GM12878 (cell line): ENCODE measurements around the gene PRR13. TPM values are rescaled to one million over a fixed set of nuclear protein-coding genes. Genes with fewer than 3 reads are reported as not detected.
A peak's percentile ranks its signal among the peaks of the same experiment; 100 is the strongest.

Experiments used
- ATAC-seq: fragments of 200-7000 bp; cut with Tn5 transposase; 3 replicates; pipeline ENCODE4 v1.9.1; 2020; ENCODE audit warnings: mild to moderate bottlenecking, moderate library complexity
- BruUV-seq: library from RNA; stranded (reverse); fragments of 400-500 nt; replicated peaks from 2 replicates; lab custom pipeline; 2021; lab: Mats Ljungman, UMichigan
- CTCF ChIA-PET: fragments of 300-600 bp; sonication (Branson Sonifier 250); formaldehyde crosslinking; extraction: SDS; loops from one replicate; lab custom pipeline; 2021; ENCODE audit warnings: inconsistent platforms; lab: Yijun Ruan, JAX
- POLR2A ChIA-PET: fragments of 350-600 bp; formaldehyde crosslinking; extraction: SDS; loops from one replicate; lab custom pipeline; 2021; ENCODE audit warnings: inconsistent platforms; lab: Charles Lee
- RAD21 ChIA-PET: fragments of 300-600 bp; sonication (Branson Sonifier 250); formaldehyde crosslinking; loops from one replicate; lab custom pipeline; 2023; ENCODE audit warnings: antibody characterized with exemption; ENCODE audit not compliant: unreplicated experiment; lab: Charles Lee
- SMC1A ChIA-PET: fragments of 300-600 bp; sonication (Branson Sonifier 250); formaldehyde crosslinking; loops from one replicate; lab custom pipeline; 2023; ENCODE audit not compliant: unreplicated experiment, uncharacterized antibody; lab: Charles Lee
- DNase-seq: peaks from one replicate; pipeline ENCODE4 v3.0.0-alpha.2; 2011; ENCODE audit warnings: low read depth, low spot score
- FAIRE-seq: peaks from 3 replicates; lab custom pipeline; 2011; peaks lifted over from hg19 to GRCh38; lab: Jason Lieb, UNC
- H2AFZ ChIP-seq: 2 replicates; pipeline ENCODE4 v1.6.0; 2011; ENCODE audit warnings: low read depth, low read length, control low read depth; ENCODE audit not compliant: control insufficient read depth
- H3K27ac ChIP-seq: 2 replicates; pipeline ENCODE4 v1.5.1; 2011; ENCODE audit warnings: control low read depth; ENCODE audit not compliant: control insufficient read depth, insufficient read depth
- H3K27me3 ChIP-seq, 2 experiments: replicated peaks in 1 of 2; 2 replicates each; pipeline versions ENCODE4 v1.6.0 to v1.6.1; 2011; ENCODE audit warnings: low read length in 1 of 2; ENCODE audit not compliant: control insufficient read depth in 2 of 2, insufficient read depth in 2 of 2
- H3K36me3 ChIP-seq, 2 experiments: 2 replicates each; pipeline ENCODE4 v1.5.1; 2011; ENCODE audit warnings: low read length in 1 of 2; ENCODE audit not compliant: control insufficient read depth in 2 of 2, insufficient read depth in 2 of 2
- H3K4me1 ChIP-seq: 2 replicates; pipeline ENCODE4 v1.6.1; 2011; ENCODE audit warnings: mild to moderate bottlenecking, low read length, moderate library complexity, mixed read lengths; ENCODE audit not compliant: control insufficient read depth, insufficient read depth
- H3K4me2 ChIP-seq: 2 replicates; pipeline ENCODE4 v1.6.0; 2011; ENCODE audit warnings: control low read depth; ENCODE audit not compliant: control insufficient read depth, insufficient read depth
- H3K4me3 ChIP-seq: fragments of 200-600 bp; sonication (generic); 2 replicates; pipeline ENCODE4 v1.5.1; 2016
- H3K79me2 ChIP-seq: 2 replicates; pipeline ENCODE4 v1.6.0; 2011; ENCODE audit warnings: low read length; ENCODE audit not compliant: control insufficient read depth, insufficient read depth
- H3K9ac ChIP-seq: 2 replicates; pipeline ENCODE4 v1.8.0; 2011; ENCODE audit warnings: low read length, control low read depth, mixed read lengths; ENCODE audit not compliant: control insufficient read depth, insufficient read depth
- H3K9me3 ChIP-seq: replicated peaks from 3 replicates; pipeline ENCODE4 v1.5.1; 2011; ENCODE audit warnings: mild to moderate bottlenecking, low read length; ENCODE audit not compliant: control insufficient read depth, insufficient read depth
- H4K20me1 ChIP-seq: 2 replicates; pipeline ENCODE4 v1.6.0; 2011; ENCODE audit not compliant: control insufficient read depth, insufficient read depth
- BCL11A ChIP-seq: IDR thresholded peaks from 2 replicates; pipeline ENCODE4 v1.6.1; 2011; ENCODE audit warnings: low read depth, low read length
- CHD4 ChIP-seq: fragments of 200-600 bp; sonication (generic); IDR thresholded peaks from 2 replicates; pipeline ENCODE4 v1.6.1; 2016; ENCODE audit warnings: mild to moderate bottlenecking
- FOXK2 ChIP-seq: fragments of 450-650 bp; IDR thresholded peaks from 2 replicates; pipeline ENCODE4 v1.6.1; 2017; ENCODE audit warnings: mild to moderate bottlenecking, moderate library complexity
- MTA2 ChIP-seq: fragments of 450-650 bp; IDR thresholded peaks from 2 replicates; pipeline ENCODE4 v1.6.1; 2016; ENCODE audit warnings: low read depth, mild to moderate bottlenecking, moderate library complexity
- NFIC ChIP-seq: IDR thresholded peaks from 2 replicates; pipeline ENCODE4 v1.6.1; 2012; ENCODE audit warnings: low read depth, mild to moderate bottlenecking, inconsistent platforms, low read length, moderate library complexity
- POLR2AphosphoS5 ChIP-seq: IDR thresholded peaks from 2 replicates; pipeline ENCODE4 v1.6.1; 2011; ENCODE audit warnings: mild to moderate bottlenecking, low read length, inconsistent platforms
- RB1 ChIP-seq: fragments of 450-650 bp; formaldehyde crosslinking; IDR thresholded peaks from 2 replicates; pipeline ENCODE4 v1.6.1; 2017; ENCODE audit warnings: mild to moderate bottlenecking, borderline replicate concordance
- RCOR1 ChIP-seq: conservative IDR thresholded peaks from 2 replicates; pipeline ENCODE4 v1.6.1; 2012; ENCODE audit warnings: low read depth, low read length, improper control_type of control experiment
- WGBS: methylation state at CpG from one replicate; pipeline ENCODE4 v1.1.6; 2016; ENCODE audit warnings: low lambda C conversion rate; ENCODE audit not compliant: insufficient replicate concordance, insufficient coverage; ENCODE audit errors: missing lambda C conversion rate; 5-methylcytosine and 5-hydroxymethylcytosine counted together
- in situ Hi-C: fragments of 300-500 bp; cut with MboI; formaldehyde crosslinking; loops from 9 replicates; pipeline ENCODE4 v1.14.3; 2018; ENCODE audit warnings: mixed read lengths
- intact Hi-C: fragments of 100-400 bp; cut with micrococcal nuclease; formaldehyde crosslinking; loops from one replicate; pipeline ENCODE4 v1.14.2; 2022; ENCODE audit not compliant: unreplicated experiment
- polyA plus RNA-seq, 11 experiments: library from polyadenylated mRNA; depleted of rRNA in 4 of 11; unstranded in 6 of 11; stranded (reverse) in 5 of 11; fragments of >200 nt; fragmentation: Nextera tagmentation in 4 of 11; fragmentation: Illumina TruSeq in 1 of 11; extraction: Ambion mirVana in 4 of 11; extraction: Trizol in 1 of 11; gene quantifications; 1 replicate in 1 of 11; 2 replicates in 10 of 11; pipeline versions ENCODE4 v1.2.1 to v1.2.3, GENCODE V29; 2011 to 2016; ENCODE audit warnings: inconsistent platforms in 2 of 11, missing spikeins in 2 of 11, low read depth in 1 of 11
- total RNA-seq, 4 experiments: library from RNA; depleted of rRNA in 3 of 4; stranded (reverse); fragments of >200 nt in 3 of 4; fragmentation: Illumina TruSeq in 1 of 4; extraction: Trizol in 1 of 4; gene quantifications; 2 replicates each; pipeline versions ENCODE4 v1.2.1 to v1.2.3, GENCODE V29; 2013 to 2021

PRR13 gene
- total and polyA plus RNA-seq, 10 of the 15 experiments (the other 5 are each of a cell fraction or from before 2014, with no cell fraction given) = 94.2 to 462 (median 276) TPM

- no peak for TF ChIP-seq CHD4
- TF ChIP-seq, all 136 proteins: peak for 0
Observed at GRCh38 chr12:53463802-53464560, 22.4 kb downstream of the PRR13 start (continued).

GRCh38 chr12:53464685-53465418 lies 23.3 kb downstream of the PRR13 start:
- no peak overlapping the region for H3K27ac ChIP-seq
- RAD21 ChIA-PET = interaction anchor here (0.9 kb wide), 1 partner anchor 47 kb away, joined by 3 read pairs; no protein-coding TSS in a partner anchor
- DNase-seq = no peak
- H4K20me1 ChIP-seq = peaks cover 14% of the 10 kb centered on the region
- peaks cover 4% of the 10 kb centered on the region for H3K4me1 ChIP-seq
- no peak overlapping the region for H3K9ac ChIP-seq
- peaks cover 38 to 81% of the 10 kb centered on the region in 2 experiments for H3K36me3 ChIP-seq
- SMC1A ChIA-PET = interaction anchor here (1.0 to 1.7 kb wide), 3 partner anchors 11 to 15 kb away, joined by 3 to 4 read pairs (median 4); no protein-coding TSS in a partner anchor
- BruUV-seq = no TSS peak
- no peaks in the 10 kb centered on the region for H3K9me3 ChIP-seq
- ATAC-seq = no peak
- H2AFZ ChIP-seq = no peak overlapping the region
- no peak overlapping the region for H3K4me3 ChIP-seq
- TF ChIP-seq BCL11A (no peak), NFIC (no peak), RCOR1 (no peak), RB1 (no peak), MTA2 (no peak), POLR2AphosphoS5 (peak; percentile 56; the same call in 1 of the 2 replicates), FOXK2 (no peak)
- intact Hi-C loops = no loop called here
- peaks cover 28% of the 10 kb centered on the region for H3K79me2 ChIP-seq
- in situ Hi-C loops = no loop called here
- 96% methylated on average over 11 of the region's 11 CpGs for WGBS
- POLR2A ChIA-PET = interaction anchor here (0.6 kb wide), 5 partner anchors 11 to 256 kb away, joined by 3 read pairs; no protein-coding TSS in a partner anchor
- no peak overlapping the region for H3K4me2 ChIP-seq
- CTCF ChIA-PET = interaction anchor here (2.3 kb wide), 1 partner anchor 12 kb away, joined by 8 read pairs; no protein-coding TSS in a partner anchor
- no peak for FAIRE-seq
- no peaks in the 10 kb centered on the region for H3K27me3 ChIP-seq
